Astrocyte of the cerebellum (primary cell): ENCODE data around the gene LIN7B.
A peak's percentile ranks its signal among the peaks of the same experiment; 100 is the strongest.

Experiments used
- DNase-seq: peaks from one replicate; pipeline ENCODE4 v3.0.0-alpha.2; 2011; ENCODE audit warnings: low read depth
- H3K4me3 ChIP-seq: 2 replicates; pipeline ENCODE4 v1.5.1; 2011; ENCODE audit warnings: mild to moderate bottlenecking, low read depth, low read length, moderate library complexity
- in situ Hi-C: cut with HindIII; loops from 2 replicates; pipeline ENCODE4 v1.10.0; 2017; ENCODE audit warnings: low sequenced_read_pairs
- TF ChIP-seq, protein P1 (sequence below): IDR thresholded peaks from 2 replicates; pipeline ENCODE4 v1.5.1; 2012; ENCODE audit warnings: low read length, low read depth, moderate library complexity, mild to moderate bottlenecking; ENCODE audit errors: missing control alignments

The LIN7B gene

DNA sequence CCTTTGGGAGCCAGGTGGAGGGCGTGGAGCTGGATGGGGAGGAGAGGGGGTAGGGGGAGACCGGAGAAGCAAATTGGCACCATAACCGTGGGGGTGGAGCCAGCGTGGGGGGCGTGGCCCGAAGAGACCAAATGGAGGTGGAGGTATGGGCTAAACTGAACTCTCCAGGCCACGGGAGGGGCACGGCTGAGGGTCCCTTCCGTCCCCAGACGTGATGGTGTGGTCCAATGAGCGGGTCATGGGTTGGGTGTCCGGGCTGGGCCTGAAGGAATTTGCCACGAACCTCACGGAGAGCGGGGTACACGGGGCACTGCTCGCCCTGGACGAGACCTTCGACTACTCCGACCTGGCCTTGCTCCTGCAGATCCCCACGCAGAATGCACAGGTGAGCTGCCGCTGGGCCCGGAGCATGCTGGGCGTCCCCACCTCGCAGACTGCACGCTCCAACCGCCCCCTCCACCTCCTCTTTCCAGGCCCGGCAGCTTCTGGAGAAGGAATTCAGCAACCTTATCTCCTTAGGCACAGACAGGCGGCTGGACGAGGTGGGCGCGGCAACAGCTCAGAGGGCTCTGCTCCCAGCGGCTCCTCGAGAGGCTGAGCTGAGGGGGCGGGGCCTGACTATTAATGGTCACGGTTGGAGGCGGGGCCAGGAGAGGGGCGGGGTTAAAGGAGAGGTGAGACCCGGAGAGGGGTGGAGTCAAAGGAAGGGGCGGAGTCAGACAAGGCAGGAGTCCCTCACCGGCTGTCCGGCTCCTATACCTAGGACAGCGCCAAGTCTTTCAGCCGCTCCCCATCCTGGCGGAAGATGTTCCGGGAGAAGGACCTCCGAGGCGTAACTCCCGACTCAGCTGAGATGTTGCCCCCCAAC, 34.8 kb downstream of the LIN7B start:
- TF ChIP-seq, protein P1, sequence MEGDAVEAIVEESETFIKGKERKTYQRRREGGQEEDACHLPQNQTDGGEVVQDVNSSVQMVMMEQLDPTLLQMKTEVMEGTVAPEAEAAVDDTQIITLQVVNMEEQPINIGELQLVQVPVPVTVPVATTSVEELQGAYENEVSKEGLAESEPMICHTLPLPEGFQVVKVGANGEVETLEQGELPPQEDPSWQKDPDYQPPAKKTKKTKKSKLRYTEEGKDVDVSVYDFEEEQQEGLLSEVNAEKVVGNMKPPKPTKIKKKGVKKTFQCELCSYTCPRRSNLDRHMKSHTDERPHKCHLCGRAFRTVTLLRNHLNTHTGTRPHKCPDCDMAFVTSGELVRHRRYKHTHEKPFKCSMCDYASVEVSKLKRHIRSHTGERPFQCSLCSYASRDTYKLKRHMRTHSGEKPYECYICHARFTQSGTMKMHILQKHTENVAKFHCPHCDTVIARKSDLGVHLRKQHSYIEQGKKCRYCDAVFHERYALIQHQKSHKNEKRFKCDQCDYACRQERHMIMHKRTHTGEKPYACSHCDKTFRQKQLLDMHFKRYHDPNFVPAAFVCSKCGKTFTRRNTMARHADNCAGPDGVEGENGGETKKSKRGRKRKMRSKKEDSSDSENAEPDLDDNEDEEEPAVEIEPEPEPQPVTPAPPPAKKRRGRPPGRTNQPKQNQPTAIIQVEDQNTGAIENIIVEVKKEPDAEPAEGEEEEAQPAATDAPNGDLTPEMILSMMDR = no peak
- in situ Hi-C loops = no loop called here
- DNase-seq = peak; percentile 73
- peak overlapping the region; percentile 62 for H3K4me3 ChIP-seq

DNA sequence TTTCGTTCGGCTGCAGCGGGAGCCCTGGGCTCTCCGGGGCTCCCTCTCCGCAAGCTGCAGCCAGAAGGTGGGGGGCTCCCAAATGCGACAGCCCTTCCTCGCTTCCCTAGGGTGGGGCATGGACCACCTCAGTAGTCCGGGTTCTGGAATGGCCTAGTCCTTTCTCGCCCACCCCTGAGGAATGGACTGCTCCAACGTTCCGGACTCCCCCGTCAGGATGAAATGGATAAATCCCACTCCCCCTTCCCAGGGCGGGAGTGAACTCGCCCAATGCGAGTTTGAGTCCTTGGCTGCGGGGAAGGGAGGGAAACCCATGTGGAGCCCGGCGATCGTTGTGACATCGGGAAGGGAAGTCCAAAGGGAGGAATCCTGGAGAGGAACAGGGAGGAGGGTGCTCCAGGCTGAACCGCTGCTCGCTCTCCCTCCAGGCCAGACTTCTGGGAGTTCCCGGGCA, 35.5 kb downstream of the LIN7B start:
- peak; percentile 74 for DNase-seq
- in situ Hi-C loops = no loop called here
- H3K4me3 ChIP-seq = peak overlapping the region; percentile 62
- TF ChIP-seq, protein P1 = no peak

DNA sequence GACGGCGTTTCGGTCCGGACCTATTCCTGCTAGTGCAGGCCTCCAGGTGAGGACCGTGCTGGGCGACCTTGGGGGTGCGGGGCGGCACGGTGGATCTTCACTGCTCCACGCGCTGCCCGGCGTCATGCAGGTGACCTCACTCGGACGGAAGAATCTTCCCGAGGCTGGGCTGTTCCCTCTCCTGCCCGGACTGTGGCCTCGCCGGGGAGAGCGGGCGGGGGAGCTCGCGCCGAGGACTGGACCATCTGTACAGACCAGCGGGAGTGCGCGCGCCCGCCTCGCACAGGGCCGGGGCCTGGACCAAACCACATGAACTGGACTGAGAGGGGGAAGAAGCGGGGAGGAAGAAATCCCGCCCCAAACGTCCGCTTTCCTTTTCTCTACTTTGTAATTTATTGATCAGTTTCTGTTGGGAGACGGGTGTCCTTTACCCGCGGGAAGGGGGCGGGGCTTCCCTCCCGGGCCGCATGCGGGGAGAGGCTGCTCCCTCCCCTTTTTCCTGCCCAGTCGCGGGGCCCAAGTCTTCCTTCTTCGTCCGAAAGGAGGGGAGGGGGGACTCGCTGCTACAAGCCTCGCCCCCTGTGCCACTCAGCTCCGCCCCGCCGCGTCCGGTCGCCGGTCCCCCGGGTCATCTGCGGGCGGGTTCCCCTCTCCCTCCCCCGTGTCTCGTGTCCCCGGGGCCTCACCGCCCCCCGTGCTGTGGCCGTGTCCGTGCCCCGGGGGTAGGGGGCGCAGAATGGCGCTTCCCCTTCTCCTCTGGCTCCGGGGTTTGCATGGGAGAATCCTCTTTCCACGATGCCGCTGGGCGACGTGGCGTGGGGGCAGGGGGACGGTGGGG, 36.2 kb downstream of the LIN7B start:
- H3K4me3 ChIP-seq = peak overlapping the region; percentile 62
- TF ChIP-seq, protein P1 = no peak
- in situ Hi-C loops = no loop called here
- no peak for DNase-seq

DNA sequence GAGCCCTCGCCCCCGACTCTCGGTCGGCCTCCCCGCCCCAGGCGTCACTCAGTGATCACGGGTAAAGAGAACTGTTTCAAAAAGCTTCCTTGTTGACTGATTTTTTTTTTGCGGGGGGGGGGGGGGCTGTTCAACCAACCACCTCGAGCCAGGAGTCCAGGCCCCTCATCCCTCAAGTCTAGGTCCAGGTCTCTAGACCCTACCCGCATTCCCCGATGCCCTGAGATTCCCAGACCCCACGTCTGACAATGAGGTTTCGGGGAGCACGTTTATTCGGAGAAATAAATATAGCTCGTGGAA, 36.7 kb downstream of the LIN7B start:
- H3K4me3 ChIP-seq = peak overlapping the region; percentile 62
- TF ChIP-seq, protein P1 = no peak
- in situ Hi-C loops = no loop called here
- no peak for DNase-seq

DNA sequence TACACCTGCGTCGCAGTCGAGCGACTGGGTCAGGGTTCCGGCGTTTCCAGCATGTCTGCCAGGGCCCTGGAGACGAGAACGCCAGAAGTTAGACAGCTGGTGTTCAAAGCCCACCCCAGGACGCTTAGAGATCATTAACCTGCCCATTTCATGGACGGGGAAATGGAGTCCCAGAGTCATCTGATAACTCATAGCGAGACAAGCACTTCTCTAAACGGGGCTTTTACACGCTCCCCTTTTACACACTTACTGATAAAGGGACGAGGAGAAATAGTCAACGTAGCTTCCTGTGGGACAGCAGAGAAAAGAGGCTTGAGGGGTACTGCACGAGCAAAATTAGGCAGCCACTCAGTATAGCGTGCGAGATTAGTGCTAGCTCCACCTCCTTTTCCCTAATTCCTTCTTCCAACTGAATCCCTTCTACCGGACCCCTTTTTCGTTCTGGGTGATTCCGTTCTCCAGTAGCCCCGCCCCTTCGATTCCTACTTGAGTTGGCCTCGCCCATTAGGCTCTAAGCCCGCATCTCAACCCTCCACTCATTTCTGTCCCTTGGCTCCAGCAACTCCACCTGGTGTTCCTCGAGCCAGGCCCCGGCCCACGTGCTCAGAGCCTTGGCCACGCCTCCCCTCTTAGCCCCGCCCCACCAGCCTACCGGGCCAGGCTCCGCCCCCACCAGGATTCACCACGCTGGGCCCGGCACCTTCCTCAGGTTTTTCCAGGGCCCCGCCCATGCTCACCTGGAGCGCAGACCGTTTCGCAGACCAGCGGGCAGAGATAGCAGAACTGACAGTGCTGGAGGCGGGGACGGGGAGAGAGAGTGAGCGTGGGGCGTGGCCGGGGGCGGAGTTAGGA, 37.3 kb downstream of the LIN7B start:
- H3K4me3 ChIP-seq = no peak overlapping the region
- in situ Hi-C loops = no loop called here
- TF ChIP-seq, protein P1 = no peak
- no peak for DNase-seq

DNA sequence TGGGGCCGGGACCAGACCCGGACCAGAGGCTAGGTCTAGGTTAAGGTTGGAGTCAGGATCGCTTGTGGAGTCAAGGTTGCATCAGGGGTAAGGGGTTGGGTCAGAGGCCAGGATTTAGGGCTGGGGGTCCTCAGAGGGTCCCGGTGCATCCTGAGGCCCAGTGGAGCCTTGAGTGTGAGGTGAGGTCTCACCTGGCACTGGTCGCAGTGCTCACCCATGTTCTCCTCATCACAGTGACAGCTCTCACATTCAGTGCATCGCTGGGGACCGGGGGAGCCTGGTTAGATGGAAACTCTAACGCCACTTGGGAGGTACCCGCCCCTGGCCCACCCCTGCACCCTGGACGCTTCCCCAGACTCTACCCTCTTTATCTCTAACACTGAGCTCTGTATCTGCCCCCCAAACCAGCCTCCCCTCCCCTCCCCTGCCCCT, 38.0 kb downstream of the LIN7B start:
- TF ChIP-seq, protein P1 = no peak
- no peak overlapping the region for H3K4me3 ChIP-seq
- in situ Hi-C loops = no loop called here

More for the DNA sequence above, 38.0 kb downstream of the LIN7B start:
- DNase-seq = no peak
